Central memory CD4-positive, alpha-beta T cell (primary cell): ENCODE measurements around the gene BCKDHA.

Source experiments
- DNase-seq: peaks from one replicate; pipeline ENCODE4 v3.0.0; 2022
- total RNA-seq, 3 experiments: gene quantifications; one replicate each; lab custom pipeline; 2026; lab: John Stamatoyannopoulos, UW

Gene BCKDHA
- total RNA-seq: 0.32 to 0.49 (median 0.39) reads per million in 3 experiments

DNA sequence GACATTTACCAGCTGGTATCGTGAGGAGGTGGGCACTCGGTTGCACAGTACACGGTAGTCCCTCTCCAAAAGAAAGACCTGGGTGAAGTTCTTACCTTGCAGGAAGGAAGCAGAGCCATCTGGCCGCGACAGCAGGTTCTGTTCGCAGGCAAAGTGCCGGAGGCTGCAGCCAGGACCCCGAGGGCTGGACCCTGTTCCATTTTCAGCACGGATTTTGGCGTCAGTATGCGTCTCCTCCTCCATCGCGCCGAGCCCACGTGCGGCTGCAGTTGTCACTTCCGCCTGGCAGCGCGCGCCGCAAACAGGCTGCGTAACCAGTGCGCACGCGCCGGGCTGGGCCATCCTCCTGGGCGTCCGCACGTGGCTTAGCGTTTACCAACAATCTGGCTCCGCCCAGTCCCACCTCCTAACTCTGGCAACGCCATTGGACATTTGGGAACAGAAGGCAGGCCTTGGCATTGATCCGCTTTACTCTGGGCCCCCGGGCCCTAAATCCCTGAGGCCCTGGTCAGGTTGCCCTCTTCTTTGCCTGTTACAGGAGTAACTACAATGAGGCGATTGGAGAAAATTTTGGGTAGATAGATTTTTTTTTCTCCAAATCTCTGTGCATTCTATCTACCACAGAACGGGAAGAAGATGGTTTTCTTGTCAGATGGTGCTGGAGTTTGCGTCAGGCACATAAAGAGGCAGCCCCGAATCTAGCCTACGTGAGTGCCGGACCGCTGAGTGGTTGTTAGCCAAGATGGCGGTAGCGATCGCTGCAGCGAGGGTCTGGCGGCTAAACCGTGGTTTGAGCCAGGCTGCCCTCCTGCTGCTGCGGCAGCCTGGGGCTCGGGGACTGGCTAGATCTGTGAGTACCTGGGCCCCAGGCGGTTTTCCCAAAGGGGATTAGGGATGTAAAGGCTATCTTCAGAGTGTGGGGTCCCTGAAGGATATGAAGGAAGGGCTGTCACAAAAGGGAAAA lies at the start of gene BCKDHA, which contains the start of gene EXOSC5:
TSS of gene BCKDHA (plus strand) at position 733 of the 964 bp plus-strand sequence. CDS start at position 743, 10 bp downstream.
TSS of gene EXOSC5 (minus strand) at position 274 of the 964 bp plus-strand sequence. CDS start at position 243, 31 bp downstream.
- DNase-seq: peak; percentile 100

GRCh38 chr19:41350735-41351338 lies 46.8 kb upstream of the BCKDHA start:
- DNase-seq: no peak

DNA sequence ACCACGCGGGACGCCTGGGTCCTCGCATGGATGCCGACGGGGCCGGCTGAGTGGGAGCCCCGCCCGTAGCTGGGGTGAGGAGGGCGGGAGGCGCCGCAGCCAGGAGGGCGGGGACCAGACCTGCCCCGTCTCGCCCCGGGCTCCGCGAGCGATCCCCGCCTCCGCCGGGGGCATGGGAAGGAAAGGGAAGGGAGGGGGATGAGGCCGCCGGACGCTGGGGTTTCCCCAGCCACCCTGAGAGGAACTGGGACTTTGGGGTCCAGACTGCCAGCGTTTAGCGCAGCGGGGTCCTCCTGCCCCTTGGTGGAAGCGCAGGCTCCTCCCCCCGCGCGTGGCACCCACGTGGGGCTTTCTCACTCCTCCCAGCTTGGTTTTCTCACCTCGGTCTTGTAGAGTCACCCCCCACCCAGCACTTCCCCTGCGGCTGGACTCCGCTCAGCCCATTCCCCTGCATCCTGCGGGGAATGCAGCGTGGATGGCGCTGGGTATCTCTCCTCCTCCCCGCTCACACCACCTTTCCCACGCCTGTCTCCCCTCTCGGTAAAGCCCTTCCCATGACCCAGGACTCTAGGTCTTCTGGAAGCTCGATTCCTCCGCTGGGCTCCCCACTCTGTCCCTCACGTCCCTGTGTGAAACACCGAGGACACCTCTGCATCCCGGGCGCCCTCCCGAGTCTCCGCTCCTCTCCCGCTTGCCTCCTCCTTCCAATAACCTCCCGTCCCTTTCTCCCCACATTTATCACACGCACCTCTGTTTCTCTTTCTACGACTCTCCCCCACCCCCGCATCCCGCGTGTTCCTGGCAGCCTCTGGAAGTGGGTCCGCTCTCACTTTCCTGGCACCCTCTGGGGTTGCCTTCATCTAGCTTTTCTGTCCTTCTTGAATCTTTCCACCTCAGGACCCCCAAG lies 46.0 kb upstream of the BCKDHA start:
- peak; percentile 87 for DNase-seq

GRCh38 chr19:41352279-41352608 lies 45.4 kb upstream of the BCKDHA start:
- DNase-seq: no peak

DNA sequence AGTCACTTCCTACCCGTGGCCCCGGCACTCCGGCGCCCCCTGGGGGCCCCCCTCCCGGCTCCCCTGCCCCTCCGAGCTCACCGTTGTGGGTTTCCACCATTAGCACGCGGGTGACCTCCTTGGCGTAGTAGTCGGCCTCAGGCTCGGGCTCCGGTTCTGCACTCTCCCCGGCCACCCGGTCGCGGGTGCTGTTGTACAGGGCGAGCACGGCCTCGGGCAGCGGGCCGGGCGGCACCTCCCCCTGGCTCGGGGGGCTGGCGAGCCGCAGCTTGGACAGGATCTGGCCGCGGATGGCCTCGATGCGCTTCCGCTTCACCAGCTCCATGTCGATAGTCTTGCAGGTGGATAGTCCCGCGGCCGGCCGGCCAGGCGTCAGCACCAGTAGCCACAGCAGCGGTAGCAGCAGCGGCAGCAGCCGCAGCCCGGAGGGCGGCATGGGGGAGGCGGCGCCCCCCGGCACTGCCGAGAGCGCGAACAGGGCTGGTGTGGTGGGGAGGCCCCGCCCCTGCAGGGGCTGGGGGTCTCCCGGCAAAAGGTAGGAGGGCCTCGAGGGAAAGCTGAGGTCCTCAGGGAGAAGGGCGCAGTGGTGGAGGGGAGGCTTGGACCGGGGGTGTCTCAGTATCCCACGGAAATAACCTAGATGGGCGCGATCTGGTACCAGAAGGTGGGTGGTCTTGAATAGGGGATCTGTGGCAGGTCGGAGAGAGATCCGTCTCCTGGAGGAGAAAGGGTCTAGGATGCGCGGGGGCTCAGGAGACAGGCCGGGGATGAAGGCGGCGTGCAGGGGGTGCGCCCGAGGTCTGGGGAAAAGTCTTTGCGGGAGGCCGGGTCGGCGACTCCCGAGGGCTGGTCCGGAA lies 44.8 kb upstream of the BCKDHA start:
- DNase-seq: peak; percentile 76

GRCh38 chr19:41353466-41354342 lies 43.9 kb upstream of the BCKDHA start, which contains the start of gene TGFB1:
TGFB1 (minus strand) TSS chr19:41353922; CDS start chr19:41353044, 878 bp downstream.
- DNase-seq: peak; percentile 93

DNA sequence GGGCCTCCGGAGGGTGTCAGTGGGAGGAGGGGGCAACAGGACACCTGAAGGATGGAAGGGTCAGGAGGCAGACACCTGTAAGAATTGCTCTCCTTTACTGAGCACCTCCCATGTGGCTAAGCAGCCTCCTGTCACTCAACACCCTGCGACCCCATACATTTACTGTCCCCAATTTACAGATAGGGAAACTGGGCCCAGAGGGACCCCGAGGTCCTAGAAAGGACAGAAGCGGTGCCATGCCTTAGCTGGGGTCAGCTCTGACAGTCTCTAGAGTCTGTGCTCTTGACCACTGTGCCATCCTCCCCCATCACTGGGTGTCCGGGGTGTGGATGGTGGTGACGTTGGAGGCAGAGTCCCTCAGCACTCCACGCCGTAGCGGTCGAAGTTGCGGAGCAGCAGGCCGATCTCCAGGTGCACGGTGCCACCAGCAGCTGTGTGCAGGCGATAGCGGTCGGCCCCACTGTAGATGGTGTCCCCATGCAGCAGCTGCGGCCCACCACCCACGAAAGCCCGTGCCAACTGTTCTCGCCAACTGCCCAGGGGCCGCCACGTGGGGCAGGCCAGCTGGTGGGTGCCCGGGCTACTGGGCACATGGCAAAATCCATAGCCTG lies 43.2 kb upstream of the BCKDHA start:
- DNase-seq: no peak

GRCh38 chr19:41355035-41355434 lies 42.6 kb upstream of the BCKDHA start:
- no peak for DNase-seq

DNA sequence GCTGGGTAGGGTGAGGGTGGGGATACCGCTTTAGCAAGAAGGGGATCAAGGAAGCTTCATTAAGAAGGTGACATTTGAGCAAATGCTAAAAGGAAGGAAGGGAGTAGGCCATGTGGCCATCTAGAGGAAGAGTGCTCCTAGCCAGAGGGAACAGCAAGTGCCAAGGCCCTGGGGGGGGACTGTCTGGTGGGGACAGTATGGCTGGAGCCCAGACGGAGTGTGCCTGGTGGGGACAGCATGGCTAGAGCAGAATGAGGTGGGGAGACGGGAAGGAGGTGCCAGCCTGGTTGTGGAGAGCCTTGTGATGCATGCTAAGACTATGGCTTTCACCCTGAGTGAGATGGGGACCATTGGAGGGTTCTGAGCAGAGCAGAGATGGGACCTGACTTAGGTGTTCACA lies 41.8 kb upstream of the BCKDHA start:
- no peak for DNase-seq

DNA sequence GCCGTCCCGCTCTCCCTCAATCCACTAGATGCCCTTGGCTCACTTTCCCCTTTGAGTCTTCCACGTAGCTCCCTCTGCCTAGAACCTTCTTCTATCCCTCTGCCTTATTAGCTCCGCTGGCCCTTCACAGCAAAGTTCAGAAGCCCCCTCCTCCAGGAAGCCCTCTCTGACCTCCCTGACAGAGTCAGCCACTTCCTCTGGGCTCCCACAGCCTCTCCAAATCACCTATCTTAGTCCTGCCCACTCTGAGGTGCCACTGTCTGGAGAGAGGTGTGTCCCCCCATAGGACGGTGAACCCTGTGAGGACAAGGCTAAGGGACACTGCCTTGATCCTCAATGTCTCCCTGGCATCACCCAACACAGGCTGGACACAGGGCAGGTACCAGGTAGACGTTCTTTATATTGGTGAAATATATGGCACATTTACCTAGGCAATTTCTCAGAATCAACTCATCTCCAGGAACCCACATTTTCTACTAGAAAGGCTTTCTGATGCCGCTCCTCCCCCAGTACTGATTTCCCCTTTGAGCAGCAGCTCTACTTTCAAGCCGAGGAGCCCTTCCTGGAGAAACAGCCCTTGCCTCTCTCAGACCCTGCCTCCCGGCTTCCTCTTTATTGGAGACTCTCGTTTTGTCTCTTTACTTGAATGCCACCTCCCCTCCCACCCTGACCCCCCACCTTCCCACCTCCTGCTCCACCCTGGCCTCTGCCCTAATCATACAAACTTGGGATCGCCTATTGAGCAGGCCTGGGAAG lies 40.5 kb upstream of the BCKDHA start:
- no peak for DNase-seq

DNA sequence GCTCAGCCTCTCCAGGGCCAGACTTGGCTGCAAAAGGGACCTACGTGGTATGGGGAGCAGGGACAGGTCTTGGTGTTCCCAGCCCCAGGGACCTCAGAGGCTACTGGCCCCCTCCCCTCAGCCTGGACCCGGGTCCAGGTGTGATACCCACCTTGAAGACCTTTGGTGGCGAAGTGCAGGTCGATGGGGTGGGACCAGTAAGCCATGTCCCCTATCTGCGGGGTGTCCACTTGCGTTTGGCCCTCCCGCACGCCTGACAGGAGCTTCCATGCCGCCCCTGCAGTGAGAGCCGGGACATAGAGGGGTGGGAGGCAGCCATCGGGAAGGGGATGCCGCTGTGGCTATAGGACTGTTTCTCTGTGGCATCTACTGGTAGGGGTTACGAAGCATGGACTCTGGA lies 39.9 kb upstream of the BCKDHA start:
- DNase-seq: no peak

- no peak for DNase-seq
Measured at GRCh38 chr19:41359741-41360140, 37.9 kb upstream of the BCKDHA start.

DNA sequence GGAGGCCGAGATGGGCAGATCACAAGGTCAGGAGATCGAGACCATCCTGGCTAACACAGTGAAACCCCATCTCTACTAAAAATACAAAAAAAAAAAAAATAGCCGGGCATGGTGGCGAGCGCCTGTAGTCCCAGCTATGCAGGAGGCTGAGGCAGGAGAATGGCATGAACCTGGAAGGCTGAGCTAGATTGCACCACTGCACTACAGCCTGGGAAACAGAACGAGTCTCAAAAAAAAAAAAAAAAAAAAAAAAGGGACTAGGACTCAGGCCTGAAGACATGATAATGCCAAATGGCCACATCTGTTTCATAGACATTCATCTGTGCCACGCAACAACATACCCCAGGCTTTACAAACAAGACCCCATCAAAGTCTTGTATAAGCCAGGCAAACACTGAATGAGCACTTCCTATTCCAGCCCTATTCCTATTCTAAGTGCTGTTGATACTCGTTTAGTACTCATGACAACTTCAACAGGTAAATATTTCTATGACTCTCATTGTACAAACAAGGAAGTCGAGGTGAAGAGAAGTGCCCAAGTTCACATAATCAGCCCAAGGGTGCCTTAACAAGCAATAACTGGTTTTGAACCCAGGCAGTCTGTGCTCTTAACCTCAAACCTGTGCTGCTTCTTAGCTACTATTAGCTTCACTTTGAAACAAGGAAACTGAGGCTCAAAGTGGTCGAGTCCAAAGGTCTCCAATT lies 35.3 kb upstream of the BCKDHA start:
- DNase-seq: no peak

DNA sequence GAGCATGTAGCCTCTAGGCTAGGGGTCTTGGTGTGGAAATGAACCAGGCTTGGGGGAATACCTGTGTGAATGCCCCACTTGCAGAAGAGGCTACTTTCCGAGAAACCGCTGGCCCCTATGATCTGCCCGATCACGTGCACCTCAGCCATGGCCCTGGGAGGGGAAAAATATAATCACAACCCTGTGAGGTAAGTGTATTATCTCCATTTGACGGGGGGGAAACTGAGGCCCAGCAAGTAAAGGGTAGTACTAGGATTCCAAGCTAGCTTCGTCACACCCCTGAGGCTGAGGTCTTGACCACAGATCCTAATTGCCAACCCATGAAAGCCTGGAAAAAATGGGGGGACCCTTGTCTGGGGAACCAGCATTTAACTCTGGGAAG lies 34.3 kb upstream of the BCKDHA start:
- DNase-seq: no peak

- DNase-seq: peak; percentile 99
Measured at GRCh38 chr19:41363753-41364523, 33.7 kb upstream of the BCKDHA start, which contains the start of gene B9D2. B9D2 (minus strand) TSS chr19:41364149; CDS start chr19:41363519, 630 bp downstream.

- no peak for DNase-seq
Measured at GRCh38 chr19:41364524-41365391, 32.9 kb upstream of the BCKDHA start.

DNA sequence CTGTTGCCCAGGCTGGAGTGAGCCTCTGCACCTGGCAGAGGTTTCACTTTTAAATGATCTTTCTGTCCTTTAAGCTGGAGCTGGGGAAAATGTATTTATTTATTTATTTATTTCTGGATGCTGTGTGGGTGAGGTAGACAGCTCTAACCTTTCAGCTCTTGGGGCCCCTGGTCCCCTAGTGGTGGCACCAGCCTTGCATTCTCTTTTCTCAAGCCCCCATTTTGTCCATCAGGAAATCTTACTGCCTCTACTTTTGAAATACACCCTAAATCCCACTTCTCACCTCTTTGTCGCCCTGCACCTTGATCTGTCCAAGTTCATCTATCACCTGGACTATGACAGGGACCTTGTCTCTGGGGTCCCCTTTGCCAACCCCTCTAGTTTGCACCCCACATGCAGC lies 31.5 kb upstream of the BCKDHA start:
- DNase-seq: no peak
